Measurements from ENCODE around the gene ARHGEF12.
A peak's percentile ranks its signal among the peaks of the same experiment; 100 is the strongest.

Gene ARHGEF12

DNA sequence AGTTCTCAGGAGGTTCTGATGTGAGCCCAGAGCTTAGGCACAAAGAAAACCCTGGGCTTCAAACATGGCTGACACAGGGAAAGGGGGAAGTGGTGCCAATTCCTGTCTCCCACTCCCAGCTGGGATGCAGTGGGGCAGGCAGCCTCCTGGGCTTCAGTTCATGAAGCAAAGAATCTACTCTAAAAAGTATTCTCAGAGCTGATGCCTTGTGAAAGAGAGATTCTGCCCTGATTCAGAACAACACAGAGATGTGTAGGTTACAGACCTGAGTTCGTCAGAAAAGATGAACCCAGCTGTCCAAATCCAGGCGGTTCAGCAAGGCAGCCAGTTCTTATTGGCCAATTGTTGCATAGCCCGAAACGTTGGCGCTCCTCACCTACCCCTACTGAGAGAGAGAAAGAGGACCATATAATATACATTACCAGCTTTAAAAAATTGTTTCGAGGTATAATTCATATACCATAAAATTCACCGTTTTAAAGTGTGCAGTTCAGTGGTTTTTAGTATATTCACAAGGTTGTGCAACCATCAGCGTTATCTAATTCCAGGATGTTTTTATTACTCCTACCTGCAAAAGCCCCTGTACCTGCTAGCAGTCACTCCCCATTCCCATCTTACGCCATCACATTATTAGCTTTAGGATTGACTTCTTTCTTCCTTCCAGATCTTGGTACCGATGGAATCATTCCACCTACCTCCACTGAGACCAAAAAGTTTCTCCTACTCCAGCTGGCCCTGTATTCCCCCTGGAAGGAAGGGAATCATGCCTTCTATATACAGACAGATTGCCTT, 18.3 kb upstream of the ARHGEF12 start:
- no peak for DNase-seq

- DNase-seq: no peak
Measured at GRCh38 chr11:120318906-120319305, 17.3 kb upstream of the ARHGEF12 start.

DNA sequence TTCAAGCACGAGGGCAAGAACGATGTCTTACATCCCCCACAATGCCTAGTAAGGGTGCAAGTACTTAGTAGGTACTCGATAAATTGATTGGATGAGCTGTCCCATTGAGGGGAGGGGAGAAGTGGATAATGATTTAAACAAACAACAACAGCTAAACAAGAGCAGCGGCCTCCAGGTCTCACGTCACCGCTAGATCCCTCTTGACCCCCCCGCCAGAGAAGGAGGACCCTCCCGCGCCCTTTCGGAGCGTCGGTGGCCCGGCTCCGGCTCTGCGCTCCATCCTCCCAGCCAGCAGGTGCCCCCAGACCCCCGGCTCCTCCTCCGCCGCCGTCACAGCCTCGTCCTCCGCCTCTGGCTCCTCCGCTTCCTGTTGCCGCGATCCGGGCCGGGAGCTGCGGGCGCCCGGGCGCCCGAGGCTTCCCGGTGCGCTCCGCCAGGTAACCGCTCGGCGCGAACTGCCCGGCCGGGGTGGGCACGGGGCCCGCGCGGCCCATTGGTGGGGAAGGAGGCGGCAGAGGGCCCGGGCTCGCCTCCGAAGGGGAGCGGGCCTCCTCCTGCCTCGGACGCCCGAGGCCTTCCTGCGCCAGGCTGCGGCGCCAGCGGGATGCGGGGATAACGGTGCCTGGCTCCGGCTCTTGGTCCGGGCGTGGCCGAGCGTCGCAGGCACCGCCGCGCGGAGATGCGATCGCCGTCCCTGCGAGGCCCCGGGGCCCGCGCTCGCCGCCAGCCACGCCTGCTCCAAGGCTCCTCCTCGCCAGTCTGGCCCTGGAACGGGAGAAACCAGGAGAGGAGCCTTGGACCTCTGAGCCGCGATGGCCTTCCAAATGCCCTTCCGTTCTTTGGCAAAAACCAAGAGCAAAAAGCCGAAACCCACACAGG, 11.0 kb upstream of the ARHGEF12 start, which contains the start of gene TLCD5:
TSS of gene TLCD5 (plus strand) at position 368 of the 879 bp plus-strand sequence. CDS start 2,143 bp downstream, outside the sequence.
- peak in 1 of 5 experiments; percentile 19 for DNase-seq

GRCh38 chr11:120326228-120326627, 10.0 kb upstream of the ARHGEF12 start:
- no peak for DNase-seq

- no peak for DNase-seq
Measured at GRCh38 chr11:120326845-120327281, 9.3 kb upstream of the ARHGEF12 start.

DNA sequence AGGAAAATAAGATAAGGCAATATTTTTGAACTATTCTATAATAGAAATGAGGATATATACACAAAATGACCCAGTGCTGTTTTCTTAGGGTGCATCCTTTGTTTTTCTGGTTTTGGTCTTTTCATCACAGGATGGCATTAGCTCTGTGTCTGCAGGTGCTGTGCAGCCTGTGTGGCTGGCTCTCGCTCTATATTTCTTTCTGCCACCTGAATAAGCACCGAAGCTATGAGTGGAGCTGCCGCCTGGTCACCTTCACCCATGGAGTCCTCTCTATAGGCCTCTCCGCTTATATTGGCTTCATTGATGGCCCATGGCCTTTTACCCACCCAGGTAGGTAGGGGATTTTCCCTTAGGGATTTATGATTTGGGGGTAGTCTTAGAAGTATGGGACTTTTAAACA, 8.9 kb upstream of the ARHGEF12 start:
- no peak for DNase-seq

DNA sequence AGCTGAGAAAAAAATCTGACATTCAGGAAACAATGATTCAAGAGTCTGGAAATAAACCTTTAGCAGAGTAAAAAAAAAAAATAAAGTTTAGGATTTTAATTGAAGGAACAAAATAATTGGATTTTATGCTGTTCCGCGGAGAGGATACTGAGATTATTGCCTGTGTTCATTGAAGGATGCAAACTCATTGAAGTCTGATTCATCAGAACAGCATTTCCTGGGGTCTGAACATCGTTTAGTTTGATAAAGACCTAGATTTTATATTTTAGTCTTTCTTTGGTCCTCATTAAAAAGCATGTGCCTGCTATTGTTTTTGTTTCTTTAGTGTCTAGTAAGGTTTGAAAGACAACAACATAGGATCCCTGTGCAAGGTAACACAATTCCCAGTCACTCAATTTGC, 6.7 kb upstream of the ARHGEF12 start:
- DNase-seq: no peak

DNA sequence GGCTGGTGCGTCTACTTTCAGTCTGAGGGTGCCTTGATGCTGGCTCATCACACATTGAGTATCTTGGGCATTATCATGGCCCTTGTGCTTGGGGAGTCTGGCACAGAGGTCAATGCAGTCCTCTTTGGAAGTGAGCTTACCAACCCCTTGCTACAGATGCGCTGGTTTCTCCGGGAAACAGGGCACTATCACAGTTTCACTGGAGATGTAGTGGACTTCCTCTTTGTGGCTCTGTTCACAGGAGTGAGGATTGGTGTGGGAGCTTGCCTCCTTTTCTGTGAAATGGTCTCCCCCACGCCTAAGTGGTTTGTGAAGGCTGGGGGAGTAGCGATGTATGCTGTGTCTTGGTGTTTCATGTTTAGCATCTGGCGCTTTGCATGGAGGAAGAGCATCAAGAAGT, 6.2 kb upstream of the ARHGEF12 start:
- no peak for DNase-seq

- no peak for DNase-seq
Measured at GRCh38 chr11:120331301-120331996, 4.8 kb upstream of the ARHGEF12 start.

DNA sequence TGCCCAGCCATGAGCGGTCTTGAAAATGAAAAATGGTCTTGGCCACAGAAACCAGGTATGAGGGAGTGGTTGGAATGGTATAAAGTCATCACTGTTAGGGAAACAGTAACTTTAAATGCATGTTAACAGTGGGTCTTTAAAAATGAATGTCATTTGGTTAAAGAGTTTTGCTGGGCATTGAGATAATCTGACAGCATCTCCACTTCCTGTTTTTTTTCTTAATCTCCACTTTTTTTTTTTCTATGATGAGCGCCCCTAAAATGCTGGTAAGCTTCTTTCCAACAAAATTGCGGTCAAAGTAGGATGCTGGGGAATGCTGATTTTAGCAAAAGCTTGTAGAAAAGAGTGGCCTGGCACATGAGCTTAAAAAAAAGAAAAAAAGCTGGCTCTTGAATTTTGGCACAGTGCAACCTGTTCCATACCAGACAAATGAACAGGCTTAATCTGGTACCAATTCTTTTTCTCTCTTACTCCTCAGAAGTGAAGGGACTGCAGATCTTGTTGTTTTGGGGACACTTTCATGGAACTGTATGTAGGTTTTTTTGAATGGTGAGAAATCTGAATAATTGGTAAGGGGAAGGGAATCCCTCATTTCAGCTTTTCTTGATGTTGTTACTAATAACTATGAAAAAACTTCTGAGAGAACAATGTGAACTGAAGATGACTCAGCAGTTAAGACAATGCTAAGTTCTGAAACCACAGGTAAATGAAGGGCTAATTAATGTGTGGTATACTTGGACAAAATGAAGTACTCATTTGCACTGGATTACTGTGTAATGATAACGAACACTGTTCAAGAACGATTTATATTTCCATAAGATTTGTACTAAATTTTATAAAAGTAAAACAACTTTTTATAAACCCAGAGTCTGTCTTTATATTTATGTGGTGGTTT, 3.1 kb upstream of the ARHGEF12 start:
- DNase-seq: no peak

GRCh38 chr11:120333801-120334200, 2.4 kb upstream of the ARHGEF12 start:
- DNase-seq: no peak

DNA sequence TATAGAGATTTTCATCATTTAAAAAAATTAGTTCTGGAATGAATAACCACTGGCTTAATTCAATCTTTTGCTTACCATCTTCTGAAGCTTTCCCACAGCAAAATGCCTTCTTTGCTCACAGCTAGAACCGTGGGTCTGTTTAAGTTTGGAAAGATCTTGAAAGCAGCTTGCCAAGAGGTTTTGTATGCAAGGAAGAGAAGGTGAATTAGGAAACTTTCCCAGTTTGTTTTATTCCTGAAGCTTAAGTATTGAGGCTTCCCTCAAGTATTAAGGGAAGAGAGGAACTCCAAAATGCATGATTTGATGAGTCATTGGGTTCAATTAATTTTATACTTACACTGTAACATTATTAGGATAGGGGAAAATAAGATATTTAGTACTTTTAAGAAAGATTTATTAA, 1.9 kb upstream of the ARHGEF12 start:
- no peak for DNase-seq

DNA sequence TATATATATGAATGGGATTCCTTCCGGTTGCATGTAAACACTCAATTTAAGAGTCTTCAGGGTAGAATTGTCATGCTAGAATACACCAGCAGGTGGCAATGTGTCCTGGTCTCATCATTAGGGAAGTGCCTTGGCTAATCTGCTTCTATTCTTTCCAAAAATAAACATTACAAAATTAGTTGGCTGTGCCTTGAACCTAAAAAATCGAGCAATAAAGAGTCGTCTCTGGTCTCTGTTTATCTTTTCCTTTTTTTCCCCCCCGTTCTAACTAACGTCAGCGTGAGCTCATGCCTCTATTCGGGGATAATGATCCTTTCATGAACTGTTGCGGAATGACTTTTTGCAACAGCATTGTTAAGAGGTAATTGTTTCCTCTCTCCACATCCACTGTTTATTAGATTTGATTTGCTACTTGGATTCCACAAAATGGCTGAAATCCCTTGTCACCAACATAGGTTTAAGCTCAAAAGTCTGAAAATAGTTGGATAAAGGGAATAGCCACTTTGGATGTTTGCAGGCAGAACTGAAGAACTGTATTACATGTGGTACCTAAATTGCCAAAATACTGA, 1.2 kb upstream of the ARHGEF12 start:
- DNase-seq: peak in 4 of 5 experiments; percentile 16 to 63 (median 34)

- DNase-seq: peak in 1 of 5 experiments; percentile 20
Measured at GRCh38 chr11:120335556-120335907, 681 bp upstream of the ARHGEF12 start.

DNA sequence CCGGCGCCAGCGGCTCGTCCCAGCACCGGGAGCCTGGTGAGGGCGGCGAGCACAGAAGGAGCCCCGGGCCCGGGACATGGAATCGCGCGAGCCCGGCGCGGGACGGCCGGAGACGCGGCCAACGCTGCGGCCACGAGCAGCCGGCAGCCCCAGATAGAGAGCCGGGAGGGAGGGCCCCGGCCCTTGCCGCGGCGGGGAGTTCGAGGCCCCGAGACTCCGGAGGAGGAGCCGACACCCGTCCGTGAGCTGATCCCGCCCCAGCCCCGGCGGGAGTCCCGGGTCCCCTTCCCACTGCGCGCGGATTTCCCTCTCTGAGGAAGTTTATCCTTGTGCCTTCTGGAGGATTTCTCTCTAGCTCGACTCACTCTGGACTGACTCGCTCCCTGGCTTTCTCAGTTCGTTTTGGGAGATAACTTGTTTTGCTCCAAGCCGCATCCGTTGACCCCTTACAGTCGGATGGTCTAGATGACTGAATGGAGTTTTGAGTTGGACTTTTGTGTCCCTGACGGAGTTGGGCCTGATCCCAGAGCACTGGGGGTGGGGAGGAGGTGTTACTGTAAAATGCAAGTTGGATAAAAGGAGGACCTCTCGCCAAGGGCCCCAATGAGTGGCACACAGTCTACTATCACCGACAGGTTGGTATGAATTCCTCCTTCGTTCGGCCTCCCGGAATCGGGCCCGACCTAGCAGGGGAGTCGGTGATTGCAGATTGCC, 585 bp downstream of the ARHGEF12 start:
- peak in 2 of 5 experiments; percentile 4 to 24 for DNase-seq

- DNase-seq: no peak
Measured at GRCh38 chr11:120337355-120338106, 1.3 kb downstream of the ARHGEF12 start.

DNA sequence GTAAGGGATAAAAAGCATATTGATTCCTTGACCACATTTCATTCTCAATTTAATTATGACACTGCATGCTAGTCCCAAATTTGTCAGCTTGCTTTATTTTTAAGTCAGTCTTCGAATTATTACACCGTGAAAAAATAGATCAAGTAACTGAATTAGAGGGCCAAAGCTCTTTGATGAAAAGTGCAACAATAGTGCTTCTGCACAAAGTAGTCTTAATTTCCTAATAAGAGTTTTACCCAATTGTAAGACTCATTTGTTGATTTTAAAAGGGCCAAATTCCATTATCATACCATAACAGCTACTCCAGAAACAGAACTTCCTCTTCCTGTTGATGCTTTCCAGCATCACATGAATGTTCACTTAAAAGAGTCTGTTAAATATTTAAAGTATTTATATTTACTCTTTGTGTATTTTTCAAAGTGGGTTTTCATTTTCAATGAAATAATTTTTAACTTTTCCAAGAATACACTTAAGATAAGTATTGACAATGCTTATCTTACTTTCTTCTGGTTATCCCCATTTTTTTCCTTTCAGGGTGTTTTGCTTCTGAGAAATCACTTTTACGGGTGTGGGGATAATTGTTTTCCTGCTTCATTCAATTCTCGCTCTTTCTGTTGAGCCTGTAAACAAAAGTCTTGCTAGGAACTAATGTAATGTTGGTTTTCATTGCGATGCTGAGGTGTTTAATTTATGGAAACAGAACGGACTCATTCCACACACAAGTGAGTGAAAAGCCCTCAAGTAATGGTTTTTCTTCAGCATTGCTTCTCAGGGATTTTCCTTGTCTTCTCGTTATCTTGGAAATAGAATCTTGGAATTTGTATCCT, 2.1 kb downstream of the ARHGEF12 start:
- DNase-seq: no peak

- no peak for DNase-seq
Measured at GRCh38 chr11:120339394-120339890, 3.2 kb downstream of the ARHGEF12 start.

DNA sequence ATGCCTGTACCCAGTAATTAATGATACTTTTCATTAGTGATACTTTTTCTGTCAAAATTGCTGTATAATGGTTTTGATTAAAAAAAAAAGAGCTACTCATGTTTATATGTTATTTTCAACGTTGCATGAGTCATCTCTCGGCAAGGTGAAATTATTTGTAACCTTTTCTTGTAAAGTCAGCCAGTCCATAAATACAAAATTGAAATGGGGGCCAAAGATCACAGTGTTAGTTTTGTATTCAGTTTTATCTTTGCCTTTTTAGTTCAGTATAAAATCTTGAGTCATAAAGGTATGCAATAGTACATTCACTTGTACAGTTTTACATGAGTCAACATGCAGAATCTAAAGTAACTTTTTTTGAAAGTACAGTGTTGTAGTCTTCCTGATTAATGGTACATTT, 4.3 kb downstream of the ARHGEF12 start:
- DNase-seq: no peak

All from T-helper 2 cell (primary cell).